Stimulated activated CD8-positive, alpha-beta memory T cell treated with anti-CD3 and anti-CD28 coated beads, Interleukin-15, amount 100 ng/mL, for 4 hours (primary cell): ENCODE results near the gene MCTP1.

Source experiments
- DNase-seq, 2 donors: peaks; one replicate each; pipeline ENCODE4 v3.0.0-alpha.2; 2020; ENCODE audit warnings: low read depth in 2 of 2

MCTP1 gene

DNA sequence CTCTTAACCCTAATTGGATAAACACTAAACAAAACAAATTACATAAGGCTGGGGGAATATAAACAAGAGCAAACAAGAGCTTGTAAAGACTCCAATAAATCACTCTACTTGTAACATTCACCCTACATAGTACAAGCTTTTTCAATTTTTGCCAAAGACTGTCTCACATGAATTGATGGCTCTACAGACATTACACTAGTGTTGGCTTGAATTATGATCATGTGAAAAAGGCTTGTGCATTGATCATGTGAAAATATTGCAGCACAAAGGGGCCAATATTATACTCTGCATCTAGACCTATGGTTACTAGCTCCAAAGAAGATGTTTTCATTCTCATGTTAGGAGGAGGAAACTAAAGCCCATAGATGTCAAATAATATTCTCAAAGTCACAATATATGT is 212.6 kb downstream of the MCTP1 start:
- DNase-seq = no peak

DNA sequence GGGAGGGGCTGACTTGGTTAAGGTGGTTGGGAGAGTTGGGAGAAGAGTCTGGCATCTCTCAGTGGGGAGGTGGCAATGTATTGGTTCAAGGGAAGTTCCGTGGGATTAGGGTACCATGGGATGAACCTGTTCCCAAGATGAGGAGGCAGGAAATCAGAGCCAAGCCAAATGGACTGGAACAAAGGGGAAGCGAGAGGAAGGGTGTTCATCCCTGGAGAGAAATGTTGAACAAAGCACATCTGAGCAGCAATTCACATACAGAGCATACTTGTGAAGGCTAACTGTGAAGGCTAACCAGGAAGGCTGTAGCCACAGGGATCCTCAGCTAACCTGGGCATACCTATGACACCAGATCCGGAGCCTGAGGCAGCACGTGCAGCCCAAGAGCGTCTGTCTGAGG is 214.0 kb downstream of the MCTP1 start:
- no peak for DNase-seq

DNA sequence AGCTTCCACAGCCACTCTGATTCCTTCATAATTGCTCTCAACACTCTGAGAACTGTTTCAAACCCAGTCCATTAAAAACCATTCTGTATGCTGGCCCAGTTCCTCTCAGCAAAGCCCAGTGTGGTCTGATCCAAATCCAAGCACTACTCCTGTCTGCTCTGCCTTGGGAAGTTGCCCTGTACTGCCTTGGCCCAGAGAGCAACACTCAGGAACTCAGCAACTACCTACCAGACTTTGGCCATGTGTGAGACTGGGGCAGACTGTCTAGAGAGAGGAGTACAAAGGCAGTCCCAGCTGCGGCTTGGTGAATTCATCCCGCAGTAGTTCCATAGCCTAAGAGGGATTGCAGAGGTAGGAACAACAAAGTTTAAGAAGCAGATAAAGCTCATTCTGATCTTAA is 214.4 kb downstream of the MCTP1 start:
- no peak for DNase-seq

DNA sequence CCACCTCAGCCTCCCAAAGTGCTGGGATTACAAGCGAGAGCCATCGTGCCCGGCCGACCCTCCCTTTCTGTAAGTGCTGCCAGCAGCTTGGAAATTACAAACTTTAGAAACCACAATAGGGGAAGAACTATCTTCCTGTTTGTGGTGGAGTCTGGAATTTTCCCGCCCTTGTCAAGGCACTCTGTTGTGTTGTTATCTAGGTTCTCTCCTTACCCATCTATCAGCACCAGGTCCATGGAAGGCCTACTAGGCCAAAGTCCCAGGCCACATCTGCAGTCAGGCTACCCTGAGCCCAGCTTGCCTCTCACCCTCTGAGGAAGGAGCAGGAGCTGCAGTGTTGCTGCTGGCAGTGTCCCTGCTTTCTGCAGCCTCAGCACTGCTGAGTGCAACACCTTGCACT is 214.9 kb downstream of the MCTP1 start:
- DNase-seq = no peak

DNA sequence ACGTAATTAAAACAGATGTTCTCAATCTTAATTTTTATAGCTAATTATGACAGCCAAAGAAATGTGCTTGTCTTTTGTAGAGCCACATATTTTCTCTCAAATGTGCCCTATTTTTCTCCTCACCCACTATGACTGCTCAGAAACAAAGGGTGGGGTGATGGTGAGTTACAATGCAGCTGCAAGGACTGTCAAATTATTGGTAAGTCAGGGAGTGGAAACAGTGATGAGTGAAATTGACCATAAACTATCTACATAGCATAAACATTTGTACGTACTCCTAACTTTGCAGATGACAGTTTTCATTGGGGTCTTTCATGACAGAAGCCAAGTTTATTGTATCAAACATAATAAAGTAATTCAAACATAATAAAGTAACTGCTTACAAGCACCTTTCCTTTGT is 215.9 kb downstream of the MCTP1 start:
- DNase-seq = no peak

DNA sequence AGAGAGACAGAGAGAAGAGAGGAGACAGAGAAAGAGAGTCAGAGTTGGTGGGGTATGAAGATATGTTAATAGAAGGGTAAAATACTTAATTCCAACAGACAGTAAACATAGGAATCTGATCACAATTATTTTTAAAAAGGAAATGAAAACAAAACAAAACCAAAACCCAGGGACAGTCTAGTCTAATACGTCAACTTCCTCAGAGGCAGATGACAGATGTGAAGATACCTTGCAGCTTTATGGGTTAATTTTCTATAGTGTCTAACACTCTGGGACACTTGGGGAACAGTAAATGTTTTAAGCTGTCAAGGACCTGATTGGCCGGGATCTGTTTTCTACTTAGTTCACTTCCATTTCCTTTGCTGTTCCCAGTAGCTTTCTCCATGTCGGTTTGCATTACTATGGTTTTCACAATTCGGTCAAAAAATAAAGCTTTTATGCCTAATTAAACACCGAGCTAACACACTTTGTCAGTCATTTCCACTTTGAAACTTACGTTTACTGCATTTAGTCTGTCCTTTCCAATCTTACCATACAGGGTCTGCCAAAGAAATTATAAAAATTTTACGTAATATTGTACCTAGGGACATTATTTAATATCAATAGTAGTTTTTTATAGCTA is 216.5 kb downstream of the MCTP1 start:
- no peak for DNase-seq

DNA sequence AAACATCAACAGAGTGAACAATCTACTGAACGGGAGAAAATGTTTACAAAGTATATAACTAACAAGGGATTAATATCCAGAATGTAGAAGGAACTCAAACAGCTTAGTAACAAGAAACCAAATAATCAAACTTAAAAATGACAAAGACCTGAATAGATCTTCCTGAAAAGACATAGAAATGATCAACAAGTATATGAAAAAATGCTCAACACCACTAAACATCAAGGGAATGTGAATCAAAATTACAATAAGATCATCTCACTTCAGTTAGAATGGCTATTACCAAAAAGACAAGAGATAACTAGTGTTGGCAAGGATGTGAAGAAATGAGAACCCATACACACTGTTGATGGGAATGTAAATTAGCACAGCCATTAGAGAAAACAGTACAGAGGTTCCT is 218.8 kb downstream of the MCTP1 start:
- DNase-seq = no peak

DNA sequence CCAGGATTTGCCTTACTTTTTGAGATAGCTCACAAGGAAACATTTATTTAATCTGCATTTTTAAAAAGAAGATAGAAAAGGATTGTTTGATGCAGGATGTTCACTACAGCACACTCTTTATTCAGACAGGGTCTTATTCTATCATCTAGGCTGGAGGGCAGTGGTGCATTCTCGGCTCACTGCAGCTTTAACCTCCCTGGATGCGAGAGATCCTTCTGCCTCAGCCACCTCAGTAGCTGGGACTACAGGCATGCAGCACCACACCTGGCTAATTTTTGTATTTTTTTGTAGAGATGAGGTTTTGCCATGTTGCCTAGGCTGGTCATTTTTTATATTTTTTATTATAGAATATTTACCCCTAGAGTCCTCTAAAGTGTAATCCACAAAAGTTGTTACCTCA is 221.4 kb downstream of the MCTP1 start:
- DNase-seq = no peak

DNA sequence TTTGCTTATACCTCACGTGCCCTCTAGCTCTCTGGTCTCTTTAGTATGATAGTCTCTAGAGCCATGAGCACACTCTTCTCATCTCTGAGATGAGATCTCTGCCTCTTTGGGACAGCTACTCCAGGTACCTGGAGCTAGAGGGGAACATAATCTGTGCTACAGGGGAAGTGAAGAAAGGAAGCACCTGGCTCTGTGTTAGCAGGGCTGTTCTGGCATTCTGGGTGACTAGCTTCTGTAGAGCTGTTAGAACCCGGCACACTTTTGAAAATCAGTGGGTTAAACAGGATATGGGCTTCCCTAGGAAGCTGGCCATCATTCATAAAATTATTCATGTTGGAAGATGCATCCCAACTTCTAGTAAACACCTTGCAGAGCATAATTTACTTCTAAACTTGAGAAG is 224.8 kb downstream of the MCTP1 start:
- DNase-seq = no peak

DNA sequence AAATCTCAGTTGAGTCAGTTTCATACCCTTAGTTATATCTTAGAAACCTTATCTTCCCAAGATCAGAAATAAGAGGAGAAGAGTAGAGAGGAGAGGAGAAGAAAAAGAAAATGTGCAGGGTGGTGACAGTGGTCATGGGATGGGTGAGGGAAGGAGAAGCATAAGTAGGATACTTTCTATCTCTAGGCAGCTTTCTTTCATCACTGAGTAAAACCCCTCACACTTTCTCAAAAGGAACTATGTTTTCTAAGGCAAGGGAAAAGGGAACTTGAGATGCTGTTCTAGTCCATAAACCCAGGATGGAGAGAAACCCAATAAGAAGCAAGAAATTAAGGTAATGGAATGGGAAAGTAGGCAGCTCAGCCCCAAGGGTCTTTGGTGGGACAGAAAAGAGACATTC is 225.3 kb downstream of the MCTP1 start:
- no peak for DNase-seq

DNA sequence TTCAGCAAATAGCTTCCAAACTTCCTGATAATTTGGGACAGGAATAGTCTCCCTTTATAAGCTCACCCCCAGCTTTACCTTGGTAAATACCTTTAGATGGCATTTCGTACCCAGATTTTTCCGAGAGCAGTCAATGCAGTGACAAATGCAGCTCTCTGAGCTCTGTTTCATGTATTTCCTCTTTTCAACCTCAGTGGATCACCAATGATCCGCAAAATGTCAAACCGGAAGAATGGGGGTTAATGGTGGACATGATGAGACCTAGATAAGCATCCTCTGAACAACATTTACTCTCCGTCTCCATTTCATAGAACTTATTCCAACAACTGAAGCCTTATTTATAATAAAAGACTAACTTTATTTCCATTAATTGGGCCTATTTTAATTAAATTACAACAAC is 227.3 kb downstream of the MCTP1 start:
- no peak for DNase-seq

DNA sequence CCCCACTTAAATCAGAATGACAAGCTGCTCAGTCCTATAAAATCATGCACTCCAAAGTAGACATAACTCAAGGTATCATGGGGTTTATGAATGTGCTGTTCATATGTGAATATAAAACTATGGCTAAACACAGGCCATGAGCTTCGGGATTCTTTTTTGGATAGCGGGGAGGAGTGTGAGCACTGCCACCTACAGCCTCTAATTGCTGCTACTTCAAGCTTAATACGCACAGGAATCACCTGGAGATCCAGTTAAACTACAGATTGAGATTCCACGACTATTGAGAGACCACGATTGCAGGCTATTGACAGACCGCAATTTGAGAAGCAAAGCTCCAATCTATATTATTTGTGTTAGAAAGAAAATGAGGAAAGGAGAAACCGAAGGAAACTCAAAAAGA is 231.6 kb downstream of the MCTP1 start:
- no peak for DNase-seq

DNA sequence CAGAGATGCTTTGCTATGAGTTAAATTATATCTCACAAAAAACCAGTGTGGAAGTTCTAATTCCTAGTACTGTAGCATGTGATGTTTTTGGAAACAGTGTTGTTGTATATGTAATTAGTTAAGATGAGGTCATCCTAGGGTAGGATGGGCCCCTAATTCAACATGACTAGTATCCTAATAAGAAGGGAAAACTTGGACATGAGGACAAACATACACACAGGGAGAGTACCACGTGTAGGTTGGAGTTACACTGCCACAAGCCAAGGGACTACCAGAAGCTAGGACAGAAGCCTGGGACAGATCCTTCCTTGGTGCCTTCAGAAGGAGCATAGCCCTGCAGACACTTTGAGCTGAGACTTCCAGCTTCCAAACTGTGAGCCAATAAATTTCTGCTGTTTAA is 234.2 kb downstream of the MCTP1 start:
- DNase-seq = no peak

DNA sequence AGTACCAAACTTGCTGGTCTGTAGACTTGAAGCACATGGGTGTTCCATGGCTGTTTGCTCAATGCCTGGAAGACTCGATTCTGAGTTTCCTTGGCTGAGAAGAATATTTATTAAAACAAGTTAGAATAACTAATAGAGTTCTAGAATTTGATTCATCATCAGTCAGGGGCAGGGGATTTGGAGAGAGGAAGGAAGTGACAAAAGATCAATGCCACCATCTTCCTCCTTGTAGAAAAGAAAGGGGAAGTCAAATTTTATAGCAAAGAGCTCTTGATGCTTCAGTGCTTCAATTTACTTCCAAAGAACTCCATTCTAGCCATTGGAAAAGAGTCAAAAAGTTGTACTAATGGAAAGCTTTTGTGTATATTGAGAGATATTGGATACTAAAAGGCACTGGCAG is 236.3 kb downstream of the MCTP1 start:
- no peak for DNase-seq

DNA sequence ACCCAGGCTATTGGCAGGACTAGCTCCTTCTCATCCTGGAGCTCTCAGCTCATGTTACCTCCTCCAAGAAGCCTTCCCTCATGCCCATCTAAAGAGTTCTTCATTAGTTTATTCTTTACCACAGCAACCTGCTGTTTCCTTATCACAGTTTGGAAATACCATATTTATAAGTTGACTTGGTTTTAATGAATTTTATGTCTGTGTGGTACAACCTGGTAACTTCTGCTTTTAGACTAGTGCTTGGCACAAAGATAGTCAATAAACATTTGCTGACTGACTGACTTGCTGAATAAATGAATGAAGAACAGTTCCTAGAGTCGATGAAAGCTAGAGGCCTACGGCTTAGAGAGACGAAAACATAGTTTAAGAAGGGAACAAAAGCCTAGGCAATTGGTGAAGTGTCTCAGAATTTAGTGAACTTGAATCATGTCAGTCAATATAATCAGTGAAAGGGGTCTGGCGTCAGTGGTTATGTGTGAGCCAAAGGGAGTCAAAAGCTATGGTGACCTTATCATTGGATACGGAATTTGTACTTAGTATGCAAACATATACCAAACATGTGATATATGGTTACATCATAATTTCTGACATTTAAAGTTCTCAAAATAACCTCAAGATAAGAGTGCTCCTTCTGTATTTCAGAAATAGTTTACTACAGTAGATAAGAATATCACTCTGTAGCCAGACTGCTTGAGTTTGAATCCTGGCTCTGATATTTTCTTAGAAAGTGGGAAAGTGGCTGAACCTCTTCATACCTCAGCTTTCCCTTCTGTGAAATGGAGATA is 239.5 kb downstream of the MCTP1 start:
- no peak for DNase-seq

DNA sequence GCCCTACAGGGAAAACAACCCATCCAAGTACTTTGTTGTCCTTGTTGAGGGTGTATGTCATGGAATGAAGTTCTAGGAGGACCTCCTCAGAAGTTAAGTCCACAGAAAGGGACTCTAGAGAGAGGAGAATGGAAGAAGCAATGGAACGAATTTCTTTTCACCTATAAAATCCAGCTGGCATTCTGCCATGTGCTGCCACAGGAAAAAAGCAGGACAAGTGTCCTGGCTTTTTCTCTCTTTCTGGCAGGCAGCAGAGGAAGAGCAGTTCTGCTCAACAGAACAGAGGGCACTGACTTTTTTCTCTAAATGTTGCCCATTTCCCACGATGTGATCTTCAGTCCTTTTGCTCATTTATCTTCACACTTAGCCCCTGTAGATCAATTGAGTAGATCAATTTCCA is 240.8 kb downstream of the MCTP1 start:
- no peak for DNase-seq

DNA sequence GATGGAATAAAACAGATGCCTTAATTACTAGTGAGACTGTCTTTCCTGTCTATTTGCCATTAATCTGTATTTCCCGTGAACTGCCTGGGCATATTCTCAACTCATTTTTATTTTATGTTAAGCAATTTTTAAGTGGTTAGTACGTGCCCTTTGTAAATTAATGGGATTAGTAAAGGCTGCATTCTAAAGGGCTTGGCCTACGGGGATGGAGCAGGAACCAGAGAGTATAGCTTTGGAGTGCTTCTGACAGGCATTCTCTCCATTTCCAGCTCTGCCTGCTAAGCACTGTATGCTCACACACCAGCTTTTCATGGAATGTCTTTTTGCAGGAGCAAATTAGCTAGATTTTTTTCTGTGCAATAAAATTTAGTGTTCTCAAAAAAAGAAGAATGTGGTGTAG is 241.2 kb downstream of the MCTP1 start:
- DNase-seq = no peak

DNA sequence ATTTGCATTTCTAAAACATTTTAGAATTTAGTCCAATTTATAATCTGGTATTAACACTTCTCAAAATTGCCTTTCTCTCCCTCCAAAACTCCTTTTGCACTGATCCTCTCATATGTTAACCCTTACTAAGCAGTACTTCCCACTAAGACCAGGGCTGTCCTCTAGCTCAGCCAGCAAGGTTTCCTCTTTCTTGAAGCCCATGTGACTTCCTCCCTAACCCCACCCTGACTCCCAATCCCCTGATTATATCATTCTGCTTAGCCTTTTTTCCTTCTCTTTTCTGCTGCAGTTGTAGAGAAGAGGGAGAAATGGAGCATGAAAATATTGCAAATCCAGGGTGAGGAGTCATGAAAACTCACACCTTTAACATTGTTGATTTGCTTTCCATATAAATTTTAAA is 241.7 kb downstream of the MCTP1 start:
- no peak for DNase-seq

DNA sequence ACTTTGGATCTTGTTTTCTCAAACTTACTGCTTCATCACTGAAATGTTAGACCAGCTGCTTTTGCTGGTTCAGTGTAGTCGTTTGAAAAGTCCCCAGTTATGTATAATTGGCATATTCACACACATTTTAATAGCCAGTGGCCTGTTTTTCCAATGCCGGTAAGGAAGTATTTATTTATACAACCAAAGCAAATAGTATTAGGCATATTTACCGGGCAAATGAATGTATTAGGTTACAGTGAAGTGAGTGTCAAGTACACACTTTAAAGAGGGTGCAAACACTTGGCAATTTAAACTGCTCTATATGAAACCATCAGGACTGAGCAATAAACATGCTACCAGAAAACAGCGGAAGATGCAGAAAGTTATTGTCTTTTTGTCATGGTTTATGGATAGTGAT is 242.9 kb downstream of the MCTP1 start:
- no peak for DNase-seq

DNA sequence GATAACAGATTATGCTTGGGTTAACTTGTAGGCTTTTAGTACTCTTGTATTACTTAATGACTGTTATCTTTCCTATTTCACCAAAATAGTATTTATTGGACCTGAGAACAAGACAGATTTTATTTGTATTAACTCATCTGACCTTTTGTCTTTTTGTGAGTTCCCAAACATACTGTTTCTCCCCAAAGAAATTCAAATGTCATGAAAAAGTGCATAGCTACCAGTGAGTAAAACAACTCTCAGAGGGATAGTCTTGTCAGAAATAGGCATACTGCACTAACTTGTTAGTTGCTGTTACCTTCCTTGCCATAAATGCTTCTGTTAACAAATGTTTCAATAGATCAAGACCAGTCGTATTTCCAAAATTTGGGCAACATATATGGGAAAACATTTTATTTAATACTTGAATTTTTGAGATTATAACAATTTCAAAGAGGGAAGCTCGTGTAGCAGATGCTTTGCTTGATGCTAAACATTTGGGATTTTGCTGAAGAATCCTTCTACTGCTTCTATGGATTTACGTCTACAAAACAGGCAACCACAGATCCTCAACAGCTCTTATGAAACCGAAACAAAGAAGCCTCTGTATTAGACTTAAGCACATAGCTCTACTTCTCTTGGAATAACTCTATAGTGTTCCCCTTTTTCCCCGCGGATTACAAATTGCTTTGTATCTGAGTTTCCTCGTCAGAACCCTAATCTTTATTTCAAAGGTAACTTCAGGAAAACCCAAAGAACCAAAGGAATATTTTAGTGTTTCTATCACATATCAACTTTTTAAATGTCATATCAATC is 248.8 kb downstream of the MCTP1 start:
- no peak for DNase-seq

DNA sequence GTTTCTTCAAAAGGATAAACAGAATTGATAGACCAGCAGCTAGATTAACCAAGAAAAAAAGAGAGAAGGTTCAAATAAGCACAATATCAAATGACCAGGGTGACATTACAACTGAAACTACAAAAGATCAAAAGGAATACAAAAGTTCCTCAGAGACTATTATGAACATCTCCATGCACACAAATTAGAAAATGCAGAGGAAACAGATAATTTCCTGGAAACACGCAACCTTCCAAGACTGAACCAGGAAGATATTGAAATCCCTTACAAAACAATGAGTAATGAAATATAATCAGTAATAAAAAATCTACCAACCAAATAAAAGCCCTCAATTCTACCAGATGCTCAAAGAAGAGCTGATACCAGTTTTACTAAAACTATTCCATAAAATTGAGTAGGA is 252.1 kb downstream of the MCTP1 start:
- no peak for DNase-seq

DNA sequence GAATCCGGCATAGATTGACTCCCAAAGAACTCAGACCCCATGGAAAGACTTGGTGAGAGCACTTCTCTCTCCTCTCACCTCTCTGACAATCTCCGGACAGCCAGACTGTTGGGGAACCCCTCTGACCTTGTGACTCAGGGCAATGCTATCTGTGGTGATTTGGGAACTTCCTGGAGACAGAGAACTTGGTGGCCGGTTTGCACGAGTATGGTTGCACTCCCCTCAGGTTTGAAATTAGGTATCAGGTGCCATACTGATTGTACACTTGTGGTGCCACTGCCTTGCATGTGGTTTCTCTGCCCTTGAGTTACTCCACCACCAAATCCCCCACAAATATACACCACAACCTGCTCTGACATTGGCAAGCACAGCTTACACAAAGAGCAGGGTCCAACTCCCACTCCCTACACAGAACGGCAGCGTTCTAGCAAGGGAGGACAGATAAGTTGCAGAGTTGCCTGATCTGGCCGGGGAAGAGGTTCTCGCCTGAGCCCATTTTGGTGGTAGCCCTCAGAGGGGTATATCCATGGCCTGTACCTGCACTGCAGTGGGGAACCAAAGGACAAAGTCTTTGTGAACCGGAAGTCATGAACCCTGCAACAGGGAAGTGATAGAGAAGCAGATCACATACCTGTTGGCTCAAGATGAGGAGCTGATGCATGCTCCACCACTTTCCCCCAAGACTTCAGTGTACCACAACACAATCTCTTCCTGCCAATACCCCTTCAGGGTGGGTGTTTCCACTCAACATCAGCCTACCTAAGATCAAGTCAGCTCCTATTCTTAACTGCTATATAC is 255.1 kb downstream of the MCTP1 start:
- no peak for DNase-seq
